Glutamatergic neuron (in vitro differentiated cells): ENCODE data around the gene MAP2K7. TPM values are rescaled to one million over a fixed set of nuclear protein-coding genes. Genes with fewer than 3 reads are reported as not detected.

Source experiments
- DNase-seq: peaks from one replicate; pipeline ENCODE4 v3.0.0; 2022
- H3K27ac Mint-ChIP-seq: one replicate; pipeline ENCODE4 v1.8.0; 2020; ENCODE audit warnings: mild to moderate bottlenecking, mixed read lengths, inconsistent platforms; ENCODE audit not compliant: unreplicated experiment
- H3K27me3 Mint-ChIP-seq: one replicate; pipeline ENCODE4 v1.8.0; 2020; ENCODE audit warnings: mild to moderate bottlenecking, moderate library complexity, mixed read lengths, inconsistent platforms; ENCODE audit not compliant: unreplicated experiment
- H3K36me3 Mint-ChIP-seq: one replicate; pipeline ENCODE4 v1.8.0; 2020; ENCODE audit warnings: mild to moderate bottlenecking, mixed read lengths, inconsistent platforms; ENCODE audit not compliant: unreplicated experiment
- H3K4me1 Mint-ChIP-seq: one replicate; pipeline ENCODE4 v1.8.0; 2020; ENCODE audit warnings: mild to moderate bottlenecking, low read depth, mixed read lengths, inconsistent platforms; ENCODE audit not compliant: unreplicated experiment
- H3K4me3 Mint-ChIP-seq: one replicate; pipeline ENCODE4 v1.8.0; 2020; ENCODE audit warnings: mild to moderate bottlenecking, mixed read lengths, inconsistent platforms; ENCODE audit not compliant: unreplicated experiment
- H3K9me3 Mint-ChIP-seq: one replicate; pipeline ENCODE4 v1.8.0; 2020; ENCODE audit warnings: mild to moderate bottlenecking, moderate library complexity, mixed read lengths, inconsistent platforms; ENCODE audit not compliant: unreplicated experiment
- CTCF ChIP-seq: fragments of 200-600 bp; sonication (generic); IDR thresholded peaks from one replicate; pipeline ENCODE4 v1.5.0; 2021; ENCODE audit not compliant: partially characterized antibody, unreplicated experiment
- total RNA-seq: library from RNA; stranded (reverse); fragmentation: NEBNext Ultra II Directional; extraction: Animal tissue kit (Norgen Biotek cat#: 25700); gene quantifications from one replicate; pipeline ENCODE4 v1.2.1, GENCODE V29; 2021; ENCODE audit not compliant: unreplicated experiment

The MAP2K7 gene
- total RNA-seq, 1 donor from 2014 or later, result 44.2 TPM

DNA sequence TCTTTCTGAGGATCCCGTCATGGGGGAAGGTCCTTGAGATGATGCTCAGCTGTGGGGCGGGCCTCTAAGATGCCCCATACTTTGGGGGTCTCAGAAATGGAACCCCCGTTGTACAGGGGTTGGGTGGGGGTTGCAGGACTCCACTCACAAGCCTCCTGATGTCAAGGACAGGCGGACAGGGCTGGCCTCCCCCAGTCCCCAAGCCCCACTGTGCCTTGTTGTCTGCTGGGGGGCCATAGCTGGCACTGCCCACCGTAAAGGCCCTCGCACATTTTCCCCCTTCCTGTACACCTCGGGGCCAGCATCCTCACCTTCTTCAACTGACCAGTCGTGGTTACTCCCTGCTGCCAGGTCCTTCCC, 19.1 kb downstream of the MAP2K7 start:
- no peak for TF ChIP-seq CTCF
- Mint-ChIP-seq H3K4me1 (peaks cover 3% of the 10 kb centered on the region), H3K9me3 (peaks cover 17% of the 10 kb centered on the region), H3K4me3 (no peak overlapping the region), H3K36me3 (no peaks in the 10 kb centered on the region), H3K27me3 (peaks cover 19% of the 10 kb centered on the region), H3K27ac (peak overlapping the region; percentile 26)
- DNase-seq, result no peak

GRCh38 chr19:7923295-7924191, 19.9 kb downstream of the MAP2K7 start:
- Mint-ChIP-seq H3K4me3 (peak overlapping the region; percentile 15), H3K36me3 (no peaks in the 10 kb centered on the region), H3K9me3 (peaks cover 17% of the 10 kb centered on the region), H3K27me3 (peaks cover 18% of the 10 kb centered on the region), H3K27ac (peak overlapping the region; percentile 26), H3K4me1 (peaks cover 6% of the 10 kb centered on the region)
- no peak for DNase-seq
- no peak for TF ChIP-seq CTCF

GRCh38 chr19:7924241-7924640, 20.6 kb downstream of the MAP2K7 start:
- peaks cover 18% of the 10 kb centered on the region for H3K27me3 Mint-ChIP-seq

DNA sequence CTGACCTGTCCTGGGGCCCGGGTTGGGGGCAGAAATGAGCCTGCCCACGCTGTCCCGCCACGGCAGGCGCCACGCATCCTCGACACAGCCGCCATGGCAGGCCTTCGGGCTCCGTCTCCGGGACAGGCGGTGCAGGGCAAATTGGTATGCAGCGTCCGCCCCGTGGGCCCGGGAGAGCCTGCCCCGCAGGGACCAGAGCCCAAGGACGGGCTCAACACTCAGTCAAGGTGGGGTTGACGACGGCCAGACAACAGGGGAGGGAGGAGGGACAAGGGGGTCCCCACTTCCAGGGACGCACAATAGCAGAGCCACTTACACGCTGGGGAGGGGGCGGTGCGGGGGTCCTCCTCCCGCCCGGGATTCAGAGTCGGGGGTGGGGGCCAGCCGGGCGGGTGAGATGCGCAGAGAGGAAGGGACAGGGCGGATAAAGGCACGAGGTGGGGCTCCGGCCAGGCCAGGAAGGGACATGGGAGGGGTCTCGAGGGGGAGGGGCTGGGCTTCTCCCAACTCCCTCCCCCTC, 21.0 kb downstream of the MAP2K7 start:
- Mint-ChIP-seq H3K36me3 (no peaks in the 10 kb centered on the region), H3K4me3 (peak overlapping the region; percentile 67)
- no peak for DNase-seq

More at GRCh38 chr19:7924241-7924640, 20.6 kb downstream of the MAP2K7 start:
- H3K4me1 Mint-ChIP-seq, result peaks cover 6% of the 10 kb centered on the region
- H3K9me3 Mint-ChIP-seq, result peaks cover 17% of the 10 kb centered on the region
- TF ChIP-seq CTCF, result no peak
- H3K27ac Mint-ChIP-seq, result no peak overlapping the region
- DNase-seq, result no peak
- peak overlapping the region; percentile 76 for H3K4me3 Mint-ChIP-seq
- no peaks in the 10 kb centered on the region for H3K36me3 Mint-ChIP-seq

More for the DNA sequence above, 21.0 kb downstream of the MAP2K7 start:
- Mint-ChIP-seq H3K27ac (no peak overlapping the region), H3K27me3 (peaks cover 18% of the 10 kb centered on the region), H3K4me1 (peaks cover 6% of the 10 kb centered on the region), H3K9me3 (peaks cover 17% of the 10 kb centered on the region)
- no peak for TF ChIP-seq CTCF
